Esophagus (tissue), 2 donors: ENCODE results near the gene AKR7A3. TPM values are rescaled to one million over a fixed set of nuclear protein-coding genes. Genes with fewer than 3 reads are reported as not detected.
A peak's percentile ranks its signal among the peaks of the same experiment; 100 is the strongest.

Experiments used
- H3K27ac ChIP-seq, 2 donors: one replicate each; pipeline ENCODE4 v1.5.1; 2013; ENCODE audit warnings: low read depth in 2 of 2, mild to moderate bottlenecking in 2 of 2, inconsistent platforms in 1 of 2, low read length in 1 of 2, moderate library complexity in 1 of 2
- H3K27me3 ChIP-seq, 2 donors: one replicate each; pipeline ENCODE4 v1.6.1; 2013; ENCODE audit warnings: low read length in 2 of 2, control low read depth in 1 of 2, mild to moderate bottlenecking in 1 of 2; ENCODE audit not compliant: insufficient read depth in 2 of 2, control insufficient read depth in 1 of 2
- H3K36me3 ChIP-seq, 2 donors: one replicate each; pipeline ENCODE4 v1.6.1; 2013; ENCODE audit warnings: low read length in 1 of 2; ENCODE audit not compliant: control insufficient read depth in 2 of 2, insufficient read depth in 2 of 2
- H3K4me1 ChIP-seq, 2 donors: one replicate each; pipeline ENCODE4 v1.6.1; 2013; ENCODE audit warnings: low read length in 1 of 2; ENCODE audit not compliant: control insufficient read depth in 2 of 2, insufficient read depth in 2 of 2
- H3K4me3 ChIP-seq, 2 donors: one replicate each; pipeline ENCODE4 v1.5.1; 2013; ENCODE audit warnings: low read length in 2 of 2, mild to moderate bottlenecking in 2 of 2, low read depth in 1 of 2, moderate library complexity in 1 of 2
- H3K9me3 ChIP-seq, 2 donors: one replicate each; pipeline ENCODE4 v1.6.1; 2013; ENCODE audit warnings: mild to moderate bottlenecking in 2 of 2, low read depth in 1 of 2, low read length in 1 of 2, moderate library complexity in 1 of 2; ENCODE audit not compliant: control insufficient read depth in 2 of 2, insufficient read depth in 1 of 2
- WGBS, 2 donors: extraction: QIAGEN DNeasy Blood & Tissue Kit; methylation state at CpG; one replicate each; pipeline ENCODE4 v1.1.7; 2013; 5-methylcytosine and 5-hydroxymethylcytosine counted together
- polyA plus RNA-seq, 2 donors: library from polyadenylated mRNA; stranded (reverse); fragments of 200-250 nt; gene quantifications; one replicate each; pipeline ENCODE4 v1.2.3, GENCODE V29; 2013
- donor health status: healthy with polysubstance abuse.
- donor health status: Bipolar disorder and iron deficiency.

The AKR7A3 gene
- polyA plus RNA-seq, 2 donors = 1.3 to 1.4 TPM

GRCh38 chr1:19311931-19312781 is 23.6 kb upstream of the AKR7A3 start, which contains the start of the genes AKR7A2 and SLC66A1:
Gene AKR7A2, minus strand, starts transcription at chr1:19312144. Its CDS starts 20 bp downstream, at chr1:19312124.
Gene SLC66A1, plus strand, starts transcription at chr1:19312326. Its CDS starts 5,352 bp downstream, at chr1:19317678.
- Histone ChIP-seq H3K4me3 (peak within 1 kb of the TSS; percentile 79 to 92), H3K27me3 (no peaks in the 10 kb centered on the region), H3K27ac (peak within 1 kb of the TSS; percentile 71 to 84), H3K4me1 (peaks cover 4 to 28% of the 10 kb centered on the region in 2 donors), H3K9me3 (no peaks in the 10 kb centered on the region), H3K36me3 (peaks cover 3 to 13% of the 10 kb centered on the region in 2 donors)
- WGBS, 2 donors = 0% methylated on average over 56 to 105 of the region's 105 CpGs

- Histone ChIP-seq H3K4me3 (peak overlapping the region; percentile 79 to 92), H3K27ac (peak overlapping the region; percentile 50 to 71), H3K9me3 (no peaks in the 10 kb centered on the region), H3K27me3 (no peaks in the 10 kb centered on the region), H3K36me3 (peaks cover 3 to 13% of the 10 kb centered on the region in 2 donors), H3K4me1 (peaks cover 4 to 28% of the 10 kb centered on the region in 2 donors)
- 0 to 1% methylated on average over 24 to 29 of the region's 29 CpGs for WGBS, 2 donors
These were observed 22.9 kb upstream of the AKR7A3 start for GRCh38 chr1:19311503-19311930.

- no peaks in the 10 kb centered on the region for H3K27me3 ChIP-seq
- H3K36me3 ChIP-seq = peaks cover 3 to 13% of the 10 kb centered on the region in 2 donors
- H3K9me3 ChIP-seq = peaks cover 0 to under 1% of the 10 kb centered on the region in 2 donors
- H3K4me3 ChIP-seq = peak overlapping the region; percentile 79 to 92
- H3K27ac ChIP-seq = peak overlapping the region in 1 of 2 donors; percentile 71
- WGBS, 2 donors = 38 to 46% methylated on average over 13 of the region's 13 CpGs
- peaks cover 4 to 28% of the 10 kb centered on the region in 2 donors for H3K4me1 ChIP-seq
These were observed 22.3 kb upstream of the AKR7A3 start for GRCh38 chr1:19310720-19311502.

GRCh38 chr1:19310061-19310460 is 21.5 kb upstream of the AKR7A3 start:
- H3K9me3 ChIP-seq = peaks cover 0 to 2% of the 10 kb centered on the region in 2 donors
- peaks cover 3 to 11% of the 10 kb centered on the region in 2 donors for H3K36me3 ChIP-seq
- H3K4me1 ChIP-seq = peaks cover 4 to 24% of the 10 kb centered on the region in 2 donors
- no peak overlapping the region for H3K4me3 ChIP-seq
- H3K27me3 ChIP-seq = no peaks in the 10 kb centered on the region
- no peak overlapping the region for H3K27ac ChIP-seq
- 74 to 87% methylated on average over 7 of the region's 7 CpGs for WGBS, 2 donors

- peaks cover 3 to 15% of the 10 kb centered on the region in 2 donors for H3K36me3 ChIP-seq
- peak overlapping the region in 1 of 2 donors; percentile 29 for H3K27ac ChIP-seq
- H3K4me1 ChIP-seq = peaks cover 4 to 23% of the 10 kb centered on the region in 2 donors
- H3K27me3 ChIP-seq = no peaks in the 10 kb centered on the region
- H3K4me3 ChIP-seq = no peak overlapping the region
- H3K9me3 ChIP-seq = peaks cover 0 to 2% of the 10 kb centered on the region in 2 donors
- WGBS, 2 donors = 79 to 83% methylated on average over 6 of the region's 6 CpGs
These were observed 20.7 kb upstream of the AKR7A3 start for GRCh38 chr1:19309123-19309813.

GRCh38 chr1:19308509-19308907 is 19.9 kb upstream of the AKR7A3 start:
- no peak overlapping the region for H3K4me3 ChIP-seq
- peaks cover 0 to 2% of the 10 kb centered on the region in 2 donors for H3K9me3 ChIP-seq
- peaks cover 3 to 16% of the 10 kb centered on the region in 2 donors for H3K4me1 ChIP-seq
- H3K36me3 ChIP-seq = peaks cover 6 to 15% of the 10 kb centered on the region in 2 donors
- H3K27me3 ChIP-seq = no peaks in the 10 kb centered on the region
- 97 to 98% methylated on average over 3 of the region's 3 CpGs for WGBS, 2 donors
- no peak overlapping the region for H3K27ac ChIP-seq

GRCh38 chr1:19307794-19308508 is 19.4 kb upstream of the AKR7A3 start:
- H3K4me3 ChIP-seq = no peak overlapping the region
- H3K36me3 ChIP-seq = peaks cover 6 to 15% of the 10 kb centered on the region in 2 donors
- peaks cover 0 to 10% of the 10 kb centered on the region in 2 donors for H3K4me1 ChIP-seq
- H3K27ac ChIP-seq = no peak overlapping the region
- H3K27me3 ChIP-seq = no peaks in the 10 kb centered on the region
- peaks cover 0 to 2% of the 10 kb centered on the region in 2 donors for H3K9me3 ChIP-seq
- 89 to 94% methylated on average over 10 of the region's 10 CpGs for WGBS, 2 donors

- peaks cover 0 to 2% of the 10 kb centered on the region in 2 donors for H3K9me3 ChIP-seq
- 90 to 93% methylated on average over 6 of the region's 6 CpGs for whole genome bisulfite sequencing, 2 donors
These were observed 18.4 kb upstream of the AKR7A3 start for GRCh38 chr1:19306941-19307340.

More at GRCh38 chr1:19306941-19307340, 18.4 kb upstream of the AKR7A3 start:
- no peak overlapping the region for H3K4me3 ChIP-seq
- no peak overlapping the region for H3K27ac ChIP-seq
- peaks cover 6 to 15% of the 10 kb centered on the region in 2 donors for H3K36me3 ChIP-seq
- H3K27me3 ChIP-seq = no peaks in the 10 kb centered on the region
- H3K4me1 ChIP-seq = peaks cover 0 to 6% of the 10 kb centered on the region in 2 donors
